ENCODE measurements around the gene AMOT.

DNA sequence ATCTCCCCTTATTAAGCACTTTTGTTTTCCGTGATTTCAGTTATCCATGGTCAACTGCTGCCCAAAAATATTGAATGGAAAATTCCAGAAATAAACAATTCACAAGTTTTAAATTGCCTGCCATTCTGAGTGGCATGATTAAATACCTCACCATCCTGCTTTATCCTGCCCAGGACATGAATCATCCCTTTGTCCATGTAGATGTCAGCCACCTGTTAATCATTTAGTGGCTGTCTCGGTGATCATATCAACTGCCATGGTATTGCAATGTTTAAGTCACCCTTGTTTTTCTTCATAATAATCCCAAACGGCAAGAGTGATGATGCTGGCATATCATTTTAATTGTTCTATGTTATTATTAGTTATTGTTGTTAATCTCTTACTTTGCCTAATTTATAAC lies 81.1 kb downstream of the AMOT start:
- TF ChIP-seq POLR2AphosphoS5 (IDR thresholded peaks at IDR 0.05; ENCODE audit: low read depth): no peak
- TF ChIP-seq EZH2 (IDR thresholded peaks at IDR 0.05; ENCODE audit: low read depth, unreplicated experiment): no peak
- TF ChIP-seq, protein P1, sequence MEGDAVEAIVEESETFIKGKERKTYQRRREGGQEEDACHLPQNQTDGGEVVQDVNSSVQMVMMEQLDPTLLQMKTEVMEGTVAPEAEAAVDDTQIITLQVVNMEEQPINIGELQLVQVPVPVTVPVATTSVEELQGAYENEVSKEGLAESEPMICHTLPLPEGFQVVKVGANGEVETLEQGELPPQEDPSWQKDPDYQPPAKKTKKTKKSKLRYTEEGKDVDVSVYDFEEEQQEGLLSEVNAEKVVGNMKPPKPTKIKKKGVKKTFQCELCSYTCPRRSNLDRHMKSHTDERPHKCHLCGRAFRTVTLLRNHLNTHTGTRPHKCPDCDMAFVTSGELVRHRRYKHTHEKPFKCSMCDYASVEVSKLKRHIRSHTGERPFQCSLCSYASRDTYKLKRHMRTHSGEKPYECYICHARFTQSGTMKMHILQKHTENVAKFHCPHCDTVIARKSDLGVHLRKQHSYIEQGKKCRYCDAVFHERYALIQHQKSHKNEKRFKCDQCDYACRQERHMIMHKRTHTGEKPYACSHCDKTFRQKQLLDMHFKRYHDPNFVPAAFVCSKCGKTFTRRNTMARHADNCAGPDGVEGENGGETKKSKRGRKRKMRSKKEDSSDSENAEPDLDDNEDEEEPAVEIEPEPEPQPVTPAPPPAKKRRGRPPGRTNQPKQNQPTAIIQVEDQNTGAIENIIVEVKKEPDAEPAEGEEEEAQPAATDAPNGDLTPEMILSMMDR (conservative IDR thresholded peaks at IDR 0.05; ENCODE audit: low read depth in 2 of 2): no peak
- TF ChIP-seq, protein P2, sequence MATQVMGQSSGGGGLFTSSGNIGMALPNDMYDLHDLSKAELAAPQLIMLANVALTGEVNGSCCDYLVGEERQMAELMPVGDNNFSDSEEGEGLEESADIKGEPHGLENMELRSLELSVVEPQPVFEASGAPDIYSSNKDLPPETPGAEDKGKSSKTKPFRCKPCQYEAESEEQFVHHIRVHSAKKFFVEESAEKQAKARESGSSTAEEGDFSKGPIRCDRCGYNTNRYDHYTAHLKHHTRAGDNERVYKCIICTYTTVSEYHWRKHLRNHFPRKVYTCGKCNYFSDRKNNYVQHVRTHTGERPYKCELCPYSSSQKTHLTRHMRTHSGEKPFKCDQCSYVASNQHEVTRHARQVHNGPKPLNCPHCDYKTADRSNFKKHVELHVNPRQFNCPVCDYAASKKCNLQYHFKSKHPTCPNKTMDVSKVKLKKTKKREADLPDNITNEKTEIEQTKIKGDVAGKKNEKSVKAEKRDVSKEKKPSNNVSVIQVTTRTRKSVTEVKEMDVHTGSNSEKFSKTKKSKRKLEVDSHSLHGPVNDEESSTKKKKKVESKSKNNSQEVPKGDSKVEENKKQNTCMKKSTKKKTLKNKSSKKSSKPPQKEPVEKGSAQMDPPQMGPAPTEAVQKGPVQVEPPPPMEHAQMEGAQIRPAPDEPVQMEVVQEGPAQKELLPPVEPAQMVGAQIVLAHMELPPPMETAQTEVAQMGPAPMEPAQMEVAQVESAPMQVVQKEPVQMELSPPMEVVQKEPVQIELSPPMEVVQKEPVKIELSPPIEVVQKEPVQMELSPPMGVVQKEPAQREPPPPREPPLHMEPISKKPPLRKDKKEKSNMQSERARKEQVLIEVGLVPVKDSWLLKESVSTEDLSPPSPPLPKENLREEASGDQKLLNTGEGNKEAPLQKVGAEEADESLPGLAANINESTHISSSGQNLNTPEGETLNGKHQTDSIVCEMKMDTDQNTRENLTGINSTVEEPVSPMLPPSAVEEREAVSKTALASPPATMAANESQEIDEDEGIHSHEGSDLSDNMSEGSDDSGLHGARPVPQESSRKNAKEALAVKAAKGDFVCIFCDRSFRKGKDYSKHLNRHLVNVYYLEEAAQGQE (IDR thresholded peaks at IDR 0.05; ENCODE audit: unreplicated experiment): no peak
- TF ChIP-seq EZH2phosphoT487 (IDR thresholded peaks at IDR 0.05; ENCODE audit: unreplicated experiment): no peak
- TF ChIP-seq CREB1 (CRISPR knock-in tag; IDR thresholded peaks at IDR 0.05; ENCODE audit: low read depth): no peak
- no peak for TF ChIP-seq ZNF331 (CRISPR knock-in tag; IDR thresholded peaks at IDR 0.05; ENCODE audit: low read depth)
- TF ChIP-seq JUNB (IDR thresholded peaks at IDR 0.05; ENCODE audit: unreplicated experiment): no peak
- TF ChIP-seq, protein P3, sequence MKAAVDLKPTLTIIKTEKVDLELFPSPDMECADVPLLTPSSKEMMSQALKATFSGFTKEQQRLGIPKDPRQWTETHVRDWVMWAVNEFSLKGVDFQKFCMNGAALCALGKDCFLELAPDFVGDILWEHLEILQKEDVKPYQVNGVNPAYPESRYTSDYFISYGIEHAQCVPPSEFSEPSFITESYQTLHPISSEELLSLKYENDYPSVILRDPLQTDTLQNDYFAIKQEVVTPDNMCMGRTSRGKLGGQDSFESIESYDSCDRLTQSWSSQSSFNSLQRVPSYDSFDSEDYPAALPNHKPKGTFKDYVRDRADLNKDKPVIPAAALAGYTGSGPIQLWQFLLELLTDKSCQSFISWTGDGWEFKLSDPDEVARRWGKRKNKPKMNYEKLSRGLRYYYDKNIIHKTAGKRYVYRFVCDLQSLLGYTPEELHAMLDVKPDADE (IDR thresholded peaks at IDR 0.05): no peak
- TF ChIP-seq NANOG (IDR thresholded peaks at IDR 0.05; ENCODE audit: borderline replicate concordance): no peak
- TF ChIP-seq ZNF114 (CRISPR knock-in tag; IDR thresholded peaks at IDR 0.05): no peak
- TF ChIP-seq, protein P4, sequence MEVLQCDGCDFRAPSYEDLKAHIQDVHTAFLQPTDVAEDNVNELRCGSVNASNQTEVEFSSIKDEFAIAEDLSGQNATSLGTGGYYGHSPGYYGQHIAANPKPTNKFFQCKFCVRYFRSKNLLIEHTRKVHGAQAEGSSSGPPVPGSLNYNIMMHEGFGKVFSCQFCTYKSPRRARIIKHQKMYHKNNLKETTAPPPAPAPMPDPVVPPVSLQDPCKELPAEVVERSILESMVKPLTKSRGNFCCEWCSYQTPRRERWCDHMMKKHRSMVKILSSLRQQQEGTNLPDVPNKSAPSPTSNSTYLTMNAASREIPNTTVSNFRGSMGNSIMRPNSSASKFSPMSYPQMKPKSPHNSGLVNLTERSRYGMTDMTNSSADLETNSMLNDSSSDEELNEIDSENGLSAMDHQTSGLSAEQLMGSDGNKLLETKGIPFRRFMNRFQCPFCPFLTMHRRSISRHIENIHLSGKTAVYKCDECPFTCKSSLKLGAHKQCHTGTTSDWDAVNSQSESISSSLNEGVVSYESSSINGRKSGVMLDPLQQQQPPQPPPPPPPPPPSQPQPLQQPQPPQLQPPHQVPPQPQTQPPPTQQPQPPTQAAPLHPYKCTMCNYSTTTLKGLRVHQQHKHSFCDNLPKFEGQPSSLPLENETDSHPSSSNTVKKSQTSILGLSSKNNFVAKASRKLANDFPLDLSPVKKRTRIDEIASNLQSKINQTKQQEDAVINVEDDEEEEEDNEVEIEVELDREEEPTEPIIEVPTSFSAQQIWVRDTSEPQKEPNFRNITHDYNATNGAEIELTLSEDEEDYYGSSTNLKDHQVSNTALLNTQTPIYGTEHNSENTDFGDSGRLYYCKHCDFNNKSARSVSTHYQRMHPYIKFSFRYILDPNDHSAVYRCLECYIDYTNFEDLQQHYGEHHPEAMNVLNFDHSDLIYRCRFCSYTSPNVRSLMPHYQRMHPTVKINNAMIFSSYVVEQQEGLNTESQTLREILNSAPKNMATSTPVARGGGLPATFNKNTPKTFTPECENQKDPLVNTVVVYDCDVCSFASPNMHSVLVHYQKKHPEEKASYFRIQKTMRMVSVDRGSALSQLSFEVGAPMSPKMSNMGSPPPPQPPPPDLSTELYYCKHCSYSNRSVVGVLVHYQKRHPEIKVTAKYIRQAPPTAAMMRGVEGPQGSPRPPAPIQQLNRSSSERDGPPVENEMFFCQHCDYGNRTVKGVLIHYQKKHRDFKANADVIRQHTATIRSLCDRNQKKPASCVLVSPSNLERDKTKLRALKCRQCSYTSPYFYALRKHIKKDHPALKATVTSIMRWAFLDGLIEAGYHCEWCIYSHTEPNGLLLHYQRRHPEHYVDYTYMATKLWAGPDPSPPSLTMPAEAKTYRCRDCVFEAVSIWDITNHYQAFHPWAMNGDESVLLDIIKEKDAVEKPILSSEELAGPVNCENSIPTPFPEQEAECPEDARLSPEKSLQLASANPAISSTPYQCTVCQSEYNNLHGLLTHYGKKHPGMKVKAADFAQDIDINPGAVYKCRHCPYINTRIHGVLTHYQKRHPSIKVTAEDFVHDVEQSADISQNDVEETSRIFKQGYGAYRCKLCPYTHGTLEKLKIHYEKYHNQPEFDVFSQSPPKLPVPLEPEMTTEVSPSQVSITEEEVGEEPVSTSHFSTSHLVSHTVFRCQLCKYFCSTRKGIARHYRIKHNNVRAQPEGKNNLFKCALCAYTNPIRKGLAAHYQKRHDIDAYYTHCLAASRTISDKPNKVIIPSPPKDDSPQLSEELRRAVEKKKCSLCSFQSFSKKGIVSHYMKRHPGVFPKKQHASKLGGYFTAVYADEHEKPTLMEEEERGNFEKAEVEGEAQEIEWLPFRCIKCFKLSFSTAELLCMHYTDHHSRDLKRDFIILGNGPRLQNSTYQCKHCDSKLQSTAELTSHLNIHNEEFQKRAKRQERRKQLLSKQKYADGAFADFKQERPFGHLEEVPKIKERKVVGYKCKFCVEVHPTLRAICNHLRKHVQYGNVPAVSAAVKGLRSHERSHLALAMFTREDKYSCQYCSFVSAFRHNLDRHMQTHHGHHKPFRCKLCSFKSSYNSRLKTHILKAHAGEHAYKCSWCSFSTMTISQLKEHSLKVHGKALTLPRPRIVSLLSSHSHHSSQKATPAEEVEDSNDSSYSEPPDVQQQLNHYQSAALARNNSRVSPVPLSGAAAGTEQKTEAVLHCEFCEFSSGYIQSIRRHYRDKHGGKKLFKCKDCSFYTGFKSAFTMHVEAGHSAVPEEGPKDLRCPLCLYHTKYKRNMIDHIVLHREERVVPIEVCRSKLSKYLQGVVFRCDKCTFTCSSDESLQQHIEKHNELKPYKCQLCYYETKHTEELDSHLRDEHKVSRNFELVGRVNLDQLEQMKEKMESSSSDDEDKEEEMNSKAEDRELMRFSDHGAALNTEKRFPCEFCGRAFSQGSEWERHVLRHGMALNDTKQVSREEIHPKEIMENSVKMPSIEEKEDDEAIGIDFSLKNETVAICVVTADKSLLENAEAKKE (CRISPR knock-in tag; IDR thresholded peaks at IDR 0.05): no peak
- no peak for TF ChIP-seq STAT1 (IDR thresholded peaks at IDR 0.05; ENCODE audit: unreplicated experiment)

All from GM23338 (cell line).